Activated CD4-positive, alpha-beta T cell treated with anti-CD3 and anti-CD28 coated beads, Interleukin-10, Interleukin-2, amounts not matched to agents 100 ng/mL and 50 ng/mL, durations not matched to agents 16 hours and 8 hours (primary cell): ENCODE measurements around the gene RRH.
"Not testable (repeated sequence)": the region's sequence is repeated elsewhere in the genome, so short reads cannot be mapped to it uniquely, and the experiment has no call there.

ENCODE experiments used
- DNase-seq: peaks from one replicate; pipeline ENCODE4 v3.0.0-alpha.2; 2020

RRH gene

DNA sequence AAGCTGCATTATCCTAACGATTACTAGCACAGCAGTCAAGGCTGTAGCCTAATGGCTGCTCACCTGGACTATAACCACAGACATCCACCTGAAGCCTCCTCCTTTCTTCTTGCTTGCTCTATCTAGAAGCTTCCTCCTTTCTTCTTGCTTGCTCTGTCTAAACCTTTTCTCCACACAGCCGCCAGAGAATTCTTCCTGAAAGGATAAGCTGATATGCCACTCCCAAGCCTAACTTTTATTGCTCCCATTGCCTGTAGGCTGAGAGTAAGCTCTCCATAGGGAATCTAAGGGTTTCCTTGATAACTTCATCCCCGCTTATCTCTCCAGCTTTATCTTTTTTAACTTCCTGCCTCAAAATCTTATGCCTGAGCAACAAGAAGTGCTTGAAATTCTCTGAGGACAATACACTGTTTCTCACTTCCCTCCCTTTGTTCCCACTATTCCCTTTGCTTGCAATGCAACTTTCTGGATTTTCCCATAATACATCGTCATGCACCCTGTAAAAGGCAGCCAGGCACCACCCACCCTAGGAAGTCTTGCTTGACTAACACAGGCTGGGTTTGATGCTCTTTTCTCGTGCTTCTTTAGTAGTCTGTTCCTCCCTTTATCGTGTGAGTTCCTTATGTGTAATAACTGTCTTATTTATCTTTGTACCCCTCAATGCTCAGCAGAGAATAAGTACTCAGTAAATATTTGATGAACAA is 18.8 kb downstream of the RRH start:
- no peak for DNase-seq

DNA sequence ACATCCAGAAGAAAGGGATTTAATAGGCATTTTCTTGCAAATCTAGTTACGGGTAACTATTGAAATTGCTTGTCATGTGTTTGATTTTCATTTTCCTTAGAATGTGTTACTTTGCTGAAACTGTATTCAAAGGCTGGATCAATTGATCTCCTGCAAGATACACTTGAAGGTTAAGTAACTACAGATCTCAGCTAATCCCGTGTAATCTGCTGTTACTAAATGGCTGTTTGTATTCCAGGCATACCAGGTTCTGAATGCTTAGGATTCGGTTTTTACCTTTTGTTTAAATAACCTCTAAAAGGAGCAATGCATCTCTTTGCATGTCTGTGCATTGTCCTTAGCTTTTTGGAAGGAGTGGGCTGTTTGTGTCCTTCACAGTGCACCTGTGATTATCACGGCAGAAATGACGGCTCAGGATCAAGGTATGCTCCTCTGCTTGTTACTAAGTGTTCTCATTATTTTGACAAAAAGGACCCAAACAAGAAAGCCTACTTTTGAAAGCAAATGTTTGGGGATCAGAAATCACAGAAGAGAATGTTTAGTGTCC is 20.2 kb downstream of the RRH start, which contains the start of gene LRIT3:
TSS of gene LRIT3 (plus strand) at position 212 of the 547 bp plus-strand sequence. CDS start at position 307, 95 bp downstream.
- no peak for DNase-seq

- no peak for DNase-seq
Observed at GRCh38 chr4:109848501-109848900, 20.7 kb downstream of the RRH start.

DNA sequence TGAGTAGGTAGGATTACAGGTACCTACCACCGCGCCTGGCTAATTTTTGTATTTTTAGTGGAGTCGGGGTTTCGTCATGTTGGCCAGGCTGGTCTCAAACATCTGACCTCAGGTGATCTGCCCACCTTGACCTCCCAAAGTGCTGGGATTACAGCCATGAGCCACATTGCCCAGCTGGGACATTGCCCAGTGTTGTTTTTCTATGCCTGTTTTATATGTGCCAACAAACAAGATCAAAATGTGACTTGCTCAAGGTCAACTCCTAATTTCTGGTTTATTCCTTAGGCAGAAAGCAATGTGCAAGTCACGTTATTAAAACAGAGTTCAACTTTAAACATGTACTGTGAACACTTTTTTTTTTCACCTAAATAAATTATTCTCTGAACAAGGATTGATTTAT is 22.8 kb downstream of the RRH start:
- no peak for DNase-seq

- DNase-seq: not testable (repeated sequence)
Observed at GRCh38 chr4:109859426-109860300, 31.9 kb downstream of the RRH start.

- DNase-seq: no peak
Observed at GRCh38 chr4:109861271-109861670, 33.5 kb downstream of the RRH start.

GRCh38 chr4:109861916-109862511 is 34.2 kb downstream of the RRH start:
- DNase-seq: no peak

DNA sequence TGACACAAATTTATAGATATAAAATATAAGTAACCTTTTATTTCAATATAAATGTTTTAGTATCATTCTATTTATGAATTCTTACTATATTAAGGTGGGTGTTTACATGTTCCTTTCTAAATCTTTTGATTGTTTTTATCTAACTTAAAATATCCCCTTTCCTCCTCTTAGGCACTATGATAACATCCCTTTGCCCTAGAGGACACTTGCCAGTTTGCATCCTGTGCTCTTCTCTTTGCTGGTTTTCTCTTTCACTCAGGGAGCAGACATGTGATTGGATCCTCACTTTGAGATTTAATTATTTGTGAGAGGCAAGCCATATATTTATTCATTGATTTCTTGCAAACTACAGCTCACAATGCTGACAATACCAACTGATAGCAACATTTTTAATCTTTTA is 36.4 kb downstream of the RRH start:
- DNase-seq: no peak

- DNase-seq: no peak
Observed at GRCh38 chr4:109870061-109870460, 42.3 kb downstream of the RRH start.

DNA sequence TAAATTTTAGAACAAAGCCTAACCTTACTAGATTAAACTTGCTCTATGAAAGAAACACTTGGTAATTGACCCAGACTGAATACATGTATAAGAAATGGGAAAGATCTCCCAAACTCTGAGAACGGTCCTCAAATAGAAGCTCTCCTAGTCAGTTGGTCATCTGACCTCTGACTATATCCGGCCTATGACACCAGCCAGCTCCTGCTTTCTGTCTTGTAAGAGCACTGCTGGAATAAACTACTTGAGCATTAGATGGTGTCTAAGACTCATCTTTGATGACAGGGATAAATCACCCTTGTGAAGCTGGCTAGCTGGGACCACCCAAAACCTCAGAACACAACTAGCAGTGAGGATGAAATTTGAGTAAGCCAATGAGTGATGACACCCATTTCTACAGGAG is 44.3 kb downstream of the RRH start:
- DNase-seq: no peak

GRCh38 chr4:109872950-109873656 is 45.3 kb downstream of the RRH start:
- no peak for DNase-seq

DNA sequence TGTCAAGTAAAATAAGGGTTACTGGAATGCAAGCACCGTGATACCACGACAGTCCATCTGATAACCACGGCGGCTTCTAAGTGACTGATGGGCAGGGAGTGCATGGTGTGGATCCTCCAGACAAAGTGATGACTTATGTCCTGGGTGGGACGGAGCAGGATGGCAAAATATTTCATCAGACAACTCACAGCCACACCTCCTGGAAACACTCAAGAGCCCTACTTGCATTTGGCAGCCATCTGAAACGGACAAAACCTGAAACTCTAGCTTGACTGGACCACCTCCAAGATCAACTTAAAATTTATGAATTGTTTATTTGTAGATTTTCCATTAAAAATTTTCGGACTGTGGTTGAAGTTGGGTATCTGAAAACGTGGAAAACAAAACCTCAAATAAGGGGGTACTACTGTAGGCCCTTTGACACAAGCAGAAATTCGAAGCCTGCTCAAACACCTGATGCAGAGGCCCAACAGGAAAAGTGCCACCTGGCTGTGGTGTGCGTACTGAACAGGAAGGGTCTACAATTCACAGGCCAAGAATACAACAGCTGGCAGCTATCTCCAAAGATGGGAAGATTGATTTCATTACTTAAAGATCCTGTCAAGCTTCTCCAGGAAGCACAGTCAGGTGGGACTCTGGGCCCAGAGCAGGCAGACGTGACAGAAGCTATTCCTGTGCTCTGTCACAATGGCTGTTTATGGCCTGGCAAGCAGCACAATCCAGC is 46.2 kb downstream of the RRH start:
- DNase-seq: no peak

DNA sequence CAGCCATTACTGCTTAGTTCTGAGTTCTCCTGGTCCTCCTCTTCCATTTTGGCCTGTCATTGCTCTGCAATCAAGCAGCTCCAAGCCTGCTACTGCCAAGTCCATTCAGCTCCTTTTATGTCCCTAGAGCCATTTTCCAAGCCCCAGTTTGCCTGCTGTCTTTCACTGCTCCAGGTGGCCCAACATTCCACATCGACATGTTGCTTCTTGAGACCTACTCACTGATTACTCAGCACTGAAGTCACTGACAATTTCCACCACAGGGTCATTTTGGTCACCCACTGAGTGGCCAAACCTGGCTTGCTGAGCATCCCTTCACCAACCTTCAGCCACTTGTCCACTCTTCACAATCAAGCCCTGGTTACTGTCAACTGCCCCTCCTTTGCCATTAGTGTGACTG is 47.3 kb downstream of the RRH start:
- DNase-seq: no peak

DNA sequence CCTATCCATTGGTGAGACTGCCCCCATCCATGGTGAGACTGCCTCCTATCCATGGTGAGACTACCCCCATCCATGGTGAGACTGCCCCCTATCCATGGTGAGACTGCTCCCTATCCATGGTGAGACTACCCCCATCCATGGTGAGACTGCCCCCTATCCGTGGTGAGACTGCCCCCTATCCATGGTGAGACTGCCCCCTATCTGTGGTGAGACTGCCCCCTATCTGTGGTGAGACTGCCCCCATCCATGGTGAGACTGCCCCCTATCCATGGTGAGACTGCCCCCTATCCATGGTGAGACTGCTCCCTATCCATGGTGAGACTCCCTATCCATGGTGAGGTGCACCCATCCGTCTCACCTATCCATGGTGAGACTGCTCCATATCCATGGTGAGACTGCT is 47.8 kb downstream of the RRH start:
- DNase-seq: not testable (repeated sequence)

DNA sequence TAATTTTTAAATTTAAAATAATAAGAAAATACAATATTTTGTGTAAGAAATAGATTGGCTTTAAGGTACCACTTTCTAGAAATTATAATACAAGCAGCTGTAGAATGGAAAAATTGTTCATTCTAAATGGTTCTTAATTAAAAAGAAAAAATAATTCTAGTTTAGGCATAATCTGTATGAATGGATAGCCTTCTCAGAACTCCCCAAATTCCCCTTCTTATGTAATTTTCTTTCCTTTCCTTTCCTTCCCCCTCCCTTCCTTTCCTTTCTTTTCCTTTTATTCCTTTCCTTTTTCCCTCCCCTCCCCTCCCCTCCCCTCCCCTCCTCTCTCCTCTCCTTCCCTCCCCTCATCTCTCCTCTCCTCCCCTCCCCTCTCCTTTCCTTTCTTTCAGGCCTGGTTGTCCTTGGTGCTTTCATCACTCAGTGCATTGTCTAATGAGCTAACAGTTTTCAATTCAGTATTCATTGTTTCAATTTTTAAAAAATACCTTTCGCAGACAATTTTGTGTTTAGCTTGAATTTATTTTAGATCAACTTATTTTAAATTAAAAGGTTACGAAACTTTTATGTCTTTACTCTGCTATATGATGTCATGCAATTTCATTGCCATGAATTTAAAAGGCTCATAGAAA is 49.0 kb downstream of the RRH start:
- DNase-seq: no peak

GRCh38 chr4:109877400-109877799 is 49.6 kb downstream of the RRH start:
- peak; percentile 10 for DNase-seq

- DNase-seq: no peak
Observed at GRCh38 chr4:109878355-109878754, 50.6 kb downstream of the RRH start.

- DNase-seq: no peak
Observed at GRCh38 chr4:109879081-109879480, 51.3 kb downstream of the RRH start.

DNA sequence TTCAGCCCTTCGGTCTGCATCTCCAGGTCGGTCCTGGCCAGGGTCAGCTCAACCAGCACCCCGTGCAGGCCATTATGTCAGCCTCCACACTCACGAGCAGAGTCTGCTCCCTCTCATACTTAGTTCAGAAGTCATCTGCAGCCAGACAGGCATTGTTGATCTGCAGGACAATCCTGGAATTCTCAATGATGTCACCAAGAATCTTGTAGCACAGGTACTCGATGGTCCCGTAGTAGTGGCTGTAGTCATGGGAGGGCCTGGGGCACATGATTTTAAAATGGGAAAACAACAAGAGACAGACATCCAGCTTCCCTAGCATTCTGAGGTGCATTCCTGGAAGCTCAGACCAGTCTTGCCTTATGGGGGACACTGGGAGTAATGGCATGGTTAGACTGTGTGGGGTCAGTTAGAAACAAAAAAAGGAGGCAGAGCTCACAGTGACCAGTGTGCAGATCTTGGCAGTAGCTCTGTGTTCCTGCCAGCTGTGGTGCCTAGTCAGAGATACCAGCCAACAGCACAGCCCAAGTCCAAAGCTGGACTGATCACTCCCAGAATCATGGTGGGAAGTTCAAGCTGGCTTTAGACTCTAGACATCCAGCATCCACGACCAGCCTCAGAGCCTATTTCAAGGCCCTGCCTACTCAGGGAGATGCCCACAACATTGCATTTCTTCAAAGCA is 52.0 kb downstream of the RRH start:
- DNase-seq: no peak

DNA sequence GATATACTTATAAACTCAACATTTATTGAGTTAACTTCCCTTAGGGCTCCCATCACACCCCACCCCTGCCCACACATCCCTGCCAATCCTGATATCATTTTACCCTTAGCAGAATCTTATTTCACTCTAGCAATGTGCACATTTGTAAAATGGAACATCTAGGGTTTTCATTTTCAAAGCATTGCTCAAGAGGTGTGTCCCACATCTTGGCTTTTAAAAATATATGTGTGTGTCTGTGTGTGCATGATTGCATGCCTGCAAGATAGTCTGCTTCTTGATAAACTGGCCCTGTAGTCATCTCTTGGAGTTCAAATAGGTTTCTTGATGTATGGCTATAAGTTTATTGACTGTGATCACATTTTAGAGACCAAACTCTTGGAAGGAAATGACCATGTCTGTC is 58.5 kb downstream of the RRH start:
- no peak for DNase-seq

- DNase-seq: no peak
Observed at GRCh38 chr4:109887071-109887470, 59.3 kb downstream of the RRH start.
